ENCODE results near the gene RNF44. TPM values are rescaled to one million over a fixed set of nuclear protein-coding genes. Genes with fewer than 3 reads are reported as not detected.

Gene RNF44
- total and polyA plus RNA-seq, 2 of the 13 experiments (the other 11 are each of a cell fraction or from before 2014, with no cell fraction given): 9.2 to 16.8 TPM

GRCh38 chr5:176535101-176535663 lies 2.0 kb downstream of the RNF44 start:
- peak overlapping the region; percentile 91 for H3K9ac ChIP-seq (ENCODE audit: insufficient read depth, low read depth, low read length)
- H3K4me2 ChIP-seq (ENCODE audit: low read depth, low read length): peak overlapping the region; percentile 91
- FAIRE-seq (no peak), DNase-seq (ENCODE audit: low spot score) (no peak), ATAC-seq (no peak)
- peak overlapping the region; percentile 95 for H3K27ac ChIP-seq (ENCODE audit: extremely low read length, insufficient read depth, low read length)
- peaks cover 14 to 31% of the 10 kb centered on the region in 2 experiments for H3K36me3 ChIP-seq (replicated peaks in 1 of 2; ENCODE audit: control insufficient read depth in 1 of 2, insufficient read depth in 2 of 2, low read length in 2 of 2)
- 73% methylated on average over 6 of the region's 11 CpGs for WGBS (ENCODE audit: low lambda C conversion rate)
- POLR2A ChIA-PET: interaction anchor here (0.9 to 7.9 kb wide), 9 partner anchors 8 to 552 kb away, joined by 3 to 212 read pairs (median 3); partner anchors contain the start of genes CDHR2, FAF2, FGFR4 and NOP16
- peaks cover 40% of the 10 kb centered on the region for H3K79me2 ChIP-seq (ENCODE audit: insufficient read depth, low read length)
- peaks cover 44% of the 10 kb centered on the region for H3K4me1 ChIP-seq (ENCODE audit: insufficient read depth, low read length)
- H3K9me3 ChIP-seq (ENCODE audit: low read length): no peaks in the 10 kb centered on the region
- BruUV-seq (replicated peaks): no TSS peak
- H2AFZ ChIP-seq (ENCODE audit: low read length): no peak overlapping the region
- peak overlapping the region; percentile 90 to 98 (median 97) for H3K4me3 ChIP-seq (replicated peaks in 1 of 3; ENCODE audit: insufficient read depth in 1 of 3, low read depth in 2 of 3, low read length in 3 of 3)
- no peaks in the 10 kb centered on the region; a peak in 1 of 5 replicates for H3K27me3 ChIP-seq (ENCODE audit: control insufficient read depth in 1 of 2, insufficient read depth in 2 of 2, low read length in 2 of 2)
- peaks cover 33% of the 10 kb centered on the region for H4K20me1 ChIP-seq (ENCODE audit: insufficient read depth, low read length)
- CTCF ChIA-PET (ENCODE audit: low intra/inter-chr PET ratio, low total read pairs): no interaction called here
- intact Hi-C loops (cut with micrococcal nuclease; ENCODE audit: unreplicated experiment) (no loop called here), in situ Hi-C loops (cut with HindIII; ENCODE audit: extremely low pct_ligation_motif_present, low pct_unique_long_range_greater_than_20kb) (loop anchor here (5.0 to 25.0 kb wide), 2 partner anchors 118 to 827 kb away; partner anchors contain the start of genes CLTB, LMAN2 and RGS14)
- TF ChIP-seq NFE2 (CRISPR knock-in tag; IDR thresholded peaks at IDR 0.05) (no peak), ZNF598 (CRISPR knock-in tag; IDR thresholded peaks at IDR 0.05; ENCODE audit: borderline replicate concordance) (no peak), KDM6A (CRISPR knock-in tag; IDR thresholded peaks at IDR 0.05; ENCODE audit: low read depth) (no peak), ZNF451 (CRISPR knock-in tag; IDR thresholded peaks at IDR 0.05) (no peak), ZMYM3 (CRISPR knock-in tag; IDR thresholded peaks at IDR 0.05) (peak; percentile 63), ZNF44 (CRISPR knock-in tag; IDR thresholded peaks at IDR 0.05) (0 out of 2 replicates have a peak, but pooled peaks have one; percentile 52), ZNF414 (CRISPR knock-in tag; IDR thresholded peaks at IDR 0.05) (no peak), HDAC2 (CRISPR knock-in tag; IDR thresholded peaks at IDR 0.05) (no peak), NFRKB (IDR thresholded peaks at IDR 0.05) (no peak), ZNF605 (CRISPR knock-in tag; IDR thresholded peaks at IDR 0.05) (0 out of 2 replicates have a peak, but pooled peaks have one; percentile 59), HDAC1 (CRISPR knock-in tag; IDR thresholded peaks at IDR 0.05) (0 out of 2 replicates have a peak, but pooled peaks have one; percentile 21), DMAP1 (CRISPR knock-in tag; IDR thresholded peaks at IDR 0.05) (no peak), TCF7 (IDR thresholded peaks at IDR 0.05; ENCODE audit: low read depth) (no peak), RORA (CRISPR knock-in tag; IDR thresholded peaks at IDR 0.05) (no peak), CEBPB (IDR thresholded peaks at IDR 0.05; ENCODE audit: borderline replicate concordance, low read depth, low read length) (no peak), ZNF367 (CRISPR knock-in tag; IDR thresholded peaks at IDR 0.05; ENCODE audit: borderline replicate concordance) (no peak), ZNF660 (CRISPR knock-in tag; IDR thresholded peaks at IDR 0.05; ENCODE audit: borderline replicate concordance, low read depth) (no peak), PHF20 (CRISPR knock-in tag; IDR thresholded peaks at IDR 0.05) (no peak), ZUFSP (CRISPR knock-in tag; IDR thresholded peaks at IDR 0.05; ENCODE audit: borderline replicate concordance) (no peak), ZNF430 (CRISPR knock-in tag; IDR thresholded peaks at IDR 0.05) (0 out of 2 replicates have a peak, but pooled peaks have one; percentile 44), SPEN (CRISPR knock-in tag; IDR thresholded peaks at IDR 0.05; ENCODE audit: low read depth) (no peak), ZNF549 (CRISPR knock-in tag; IDR thresholded peaks at IDR 0.05) (no peak), ZNF383 (CRISPR knock-in tag; IDR thresholded peaks at IDR 0.05; ENCODE audit: borderline replicate concordance) (no peak), SATB2 (CRISPR knock-in tag; IDR thresholded peaks at IDR 0.05) (no peak), TFDP1 (CRISPR knock-in tag; IDR thresholded peaks at IDR 0.05; ENCODE audit: borderline replicate concordance) (no peak)

Data from HepG2 (cell line).